Measurements from ENCODE around the gene C15orf62.

DNA sequence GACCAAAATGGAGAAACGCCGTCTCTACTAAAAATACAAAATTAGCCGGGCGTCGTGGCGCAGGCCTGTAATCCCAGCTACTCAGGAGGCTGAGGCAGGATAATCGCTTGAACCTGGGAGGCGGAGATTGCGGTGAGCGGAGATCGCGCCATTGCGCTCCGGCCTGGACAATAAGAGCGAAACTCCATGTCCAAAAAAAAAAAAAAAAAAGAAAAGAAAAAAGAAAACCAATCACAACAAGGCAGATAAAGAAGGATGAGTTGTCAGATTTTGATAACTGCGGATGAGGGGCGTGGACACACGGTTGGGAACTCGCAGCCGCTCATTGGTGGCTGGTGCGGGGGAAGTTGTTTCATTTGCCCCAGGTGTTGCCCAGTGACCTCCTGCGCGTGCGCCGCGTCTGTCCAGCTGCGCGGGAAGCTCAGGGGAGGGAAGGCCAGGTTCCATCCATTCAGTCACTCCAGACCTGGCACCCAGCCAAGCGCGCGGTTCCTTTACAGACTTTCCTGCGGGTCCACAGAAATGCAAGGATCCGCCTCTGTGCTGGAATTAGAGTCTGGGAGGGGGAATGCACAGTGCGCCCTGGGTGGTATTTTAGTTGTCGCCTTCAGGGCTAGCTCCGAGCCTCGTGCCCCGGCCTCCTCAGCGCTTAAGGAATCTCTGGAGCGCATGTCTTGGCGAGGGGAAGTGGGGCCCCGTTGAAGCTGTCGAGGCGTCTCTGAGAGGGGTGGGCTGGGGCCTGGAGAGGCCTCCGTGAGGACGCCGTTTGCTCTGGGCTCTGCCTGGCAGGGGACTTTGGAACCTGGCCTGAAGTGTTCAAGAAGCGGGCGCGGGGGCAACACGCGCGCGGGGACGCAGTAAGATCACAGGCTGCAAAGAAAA, 6.6 kb upstream of the C15orf62 start:
- no peak for TF ChIP-seq POLR2A (IDR thresholded peaks at IDR 0.05)
- TF ChIP-seq POLR2AphosphoS5 (IDR thresholded peaks at IDR 0.05): peak; percentile 14 to 25 (median 16)
- TF ChIP-seq, protein P1, sequence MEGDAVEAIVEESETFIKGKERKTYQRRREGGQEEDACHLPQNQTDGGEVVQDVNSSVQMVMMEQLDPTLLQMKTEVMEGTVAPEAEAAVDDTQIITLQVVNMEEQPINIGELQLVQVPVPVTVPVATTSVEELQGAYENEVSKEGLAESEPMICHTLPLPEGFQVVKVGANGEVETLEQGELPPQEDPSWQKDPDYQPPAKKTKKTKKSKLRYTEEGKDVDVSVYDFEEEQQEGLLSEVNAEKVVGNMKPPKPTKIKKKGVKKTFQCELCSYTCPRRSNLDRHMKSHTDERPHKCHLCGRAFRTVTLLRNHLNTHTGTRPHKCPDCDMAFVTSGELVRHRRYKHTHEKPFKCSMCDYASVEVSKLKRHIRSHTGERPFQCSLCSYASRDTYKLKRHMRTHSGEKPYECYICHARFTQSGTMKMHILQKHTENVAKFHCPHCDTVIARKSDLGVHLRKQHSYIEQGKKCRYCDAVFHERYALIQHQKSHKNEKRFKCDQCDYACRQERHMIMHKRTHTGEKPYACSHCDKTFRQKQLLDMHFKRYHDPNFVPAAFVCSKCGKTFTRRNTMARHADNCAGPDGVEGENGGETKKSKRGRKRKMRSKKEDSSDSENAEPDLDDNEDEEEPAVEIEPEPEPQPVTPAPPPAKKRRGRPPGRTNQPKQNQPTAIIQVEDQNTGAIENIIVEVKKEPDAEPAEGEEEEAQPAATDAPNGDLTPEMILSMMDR (IDR thresholded peaks at IDR 0.05): no peak

Data from breast epithelium (tissue), 3 donors.